HepG2 (cell line): ENCODE measurements around the gene CARMIL3. TPM values are rescaled to one million over a fixed set of nuclear protein-coding genes. Genes with fewer than 3 reads are reported as not detected.

ENCODE experiments used
- POLR2AphosphoS2 ChIP-seq: IDR thresholded peaks from 2 replicates; pipeline ENCODE4 v1.6.1; 2011; ENCODE audit warnings: low read depth, low read length, improper control_type of control experiment
- SAFB2 ChIP-seq: sonication (generic); formaldehyde crosslinking; IDR thresholded peaks from 2 replicates; pipeline ENCODE4 v1.5.1; 2020; ENCODE audit warnings: missing genetic modification reagents, low read depth, mild to moderate bottlenecking, borderline replicate concordance
- SAP130 ChIP-seq: IDR thresholded peaks from 2 replicates; pipeline ENCODE4 v1.6.1; 2016; ENCODE audit warnings: low read depth
- SP2 ChIP-seq: sonication (generic); formaldehyde crosslinking; IDR thresholded peaks from 2 replicates; pipeline ENCODE4 v1.5.1; 2020; ENCODE audit warnings: mild to moderate bottlenecking, missing genetic modification reagents
- SP5 ChIP-seq: IDR thresholded peaks from 2 replicates; pipeline ENCODE4 v1.6.1; 2016; ENCODE audit warnings: low read depth, borderline replicate concordance
- TBX3 ChIP-seq: fragments of 450-650 bp; IDR thresholded peaks from 2 replicates; pipeline ENCODE4 v1.6.1; 2017; ENCODE audit warnings: antibody characterized with exemption, mild to moderate bottlenecking, inconsistent platforms, borderline replicate concordance
- TP53 ChIP-seq: sonication (generic); formaldehyde crosslinking; conservative IDR thresholded peaks from 2 replicates; pipeline ENCODE4 v1.4.0; 2020; ENCODE audit warnings: missing genetic modification reagents
- ZBTB21 ChIP-seq: sonication (generic); formaldehyde crosslinking; IDR thresholded peaks from 2 replicates; pipeline ENCODE4 v1.4.0; 2020; ENCODE audit warnings: missing genetic modification reagents
- ZBTB42 ChIP-seq: sonication (generic); formaldehyde crosslinking; IDR thresholded peaks from 2 replicates; pipeline ENCODE4 v1.5.0; 2020; ENCODE audit warnings: mild to moderate bottlenecking, missing genetic modification reagents
- ZMYM2 ChIP-seq: sonication (generic); formaldehyde crosslinking; IDR thresholded peaks from 2 replicates; pipeline ENCODE4 v1.8.0; 2022; ENCODE audit warnings: mild to moderate bottlenecking, missing genetic modification reagents
- polyA plus RNA-seq, 8 experiments: library from polyadenylated mRNA; depleted of rRNA in 3 of 8; stranded (reverse) in 7 of 8; unstranded in 1 of 8; fragments of >200 nt; fragmentation: Illumina TruSeq in 4 of 8; extraction: Trizol in 4 of 8; gene quantifications; 2 replicates each; pipeline versions ENCODE4 v1.2.1 to v1.2.3, GENCODE V29; 2011 to 2016; ENCODE audit warnings: low read depth in 4 of 8, missing spikeins in 1 of 8, mixed read lengths in 1 of 8; ENCODE audit not compliant: insufficient read depth in 1 of 8
- total RNA-seq, 5 experiments: library from RNA; depleted of rRNA; stranded (reverse); fragments of >200 nt; fragmentation: Illumina TruSeq; extraction: Trizol; gene quantifications; 2 replicates each; pipeline ENCODE4 v1.2.3, GENCODE V29; 2016; ENCODE audit warnings: low read depth in 1 of 5
- TF ChIP-seq, protein P1 (sequence below): IDR thresholded peaks from 2 replicates; pipeline ENCODE4 v1.6.1; 2016; ENCODE audit warnings: low read depth, borderline replicate concordance
- TF ChIP-seq, protein P2 (sequence below): sonication (generic); formaldehyde crosslinking; IDR thresholded peaks from 2 replicates; pipeline ENCODE4; 2020; ENCODE audit warnings: missing genetic modification reagents, mild to moderate bottlenecking, borderline replicate concordance
- TF ChIP-seq, protein P3 (sequence below): sonication (generic); formaldehyde crosslinking; conservative IDR thresholded peaks from 2 replicates; pipeline ENCODE4 v1.4.0; 2020; ENCODE audit warnings: missing genetic modification reagents
- TF ChIP-seq, protein P4 (sequence below): IDR thresholded peaks from 2 replicates; pipeline ENCODE4 v1.4.0; 2020; ENCODE audit warnings: mild to moderate bottlenecking, missing genetic modification reagents
- TF ChIP-seq, protein P5 (sequence below): sonication (generic); formaldehyde crosslinking; IDR thresholded peaks from 2 replicates; pipeline ENCODE4 v1.4.0; 2020; ENCODE audit warnings: low read depth, mild to moderate bottlenecking, missing genetic modification reagents
- TF ChIP-seq, protein P6 (sequence below): IDR thresholded peaks from 2 replicates; pipeline ENCODE4 v1.6.1; 2016; ENCODE audit warnings: low read depth, control low read depth

CARMIL3 gene
- total and polyA plus RNA-seq, 2 of the 13 experiments (the other 11 are each of a cell fraction or from before 2014, with no cell fraction given), result 0.27 to 0.55 TPM

DNA sequence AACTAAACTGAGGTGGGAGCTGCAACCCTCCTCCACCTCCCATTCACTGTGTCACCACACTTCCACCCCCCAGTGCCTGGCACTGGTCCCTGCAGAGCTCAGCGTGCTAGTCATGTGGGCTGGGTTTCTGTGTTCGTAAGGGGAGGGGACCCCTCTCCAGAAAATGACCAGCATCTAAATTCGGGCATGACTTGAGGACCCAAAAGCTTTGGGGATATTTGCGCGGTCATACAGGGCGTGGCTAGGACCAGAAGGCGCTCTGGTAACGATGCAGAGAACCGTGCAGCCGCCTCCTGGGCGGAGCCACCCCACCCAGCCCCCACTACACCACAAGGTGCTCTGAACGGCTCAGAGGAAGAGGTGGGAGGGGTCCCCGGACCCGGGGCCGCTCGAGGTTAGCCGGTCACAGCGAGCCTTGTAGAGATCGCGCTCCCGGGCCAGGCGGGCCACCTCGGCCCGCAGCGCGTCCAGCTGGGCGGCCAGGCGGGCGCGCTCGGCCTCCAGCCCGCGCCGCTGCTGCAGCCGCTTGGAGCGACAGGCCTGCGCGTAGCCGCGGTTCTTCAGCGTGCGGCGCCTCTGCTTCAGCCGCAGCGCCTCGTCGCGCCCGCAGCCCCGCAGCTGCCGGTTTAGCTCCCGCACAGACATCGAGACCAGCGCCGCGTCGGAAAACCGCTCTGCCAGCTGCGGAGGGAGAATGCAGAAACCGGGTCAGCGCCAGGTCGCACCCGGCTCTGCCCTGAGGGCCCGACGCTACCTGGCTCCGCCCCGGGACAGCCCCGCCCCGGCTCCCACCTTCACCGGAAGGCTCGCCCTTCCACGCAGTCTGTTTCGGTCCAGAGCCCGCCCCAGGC is 29.3 kb downstream of the CARMIL3 start (continued):
- no peak; the same call in 1 of the 2 replicates for TF ChIP-seq ZBTB42 (CRISPR knock-in tag)
- TF ChIP-seq, protein P1, sequence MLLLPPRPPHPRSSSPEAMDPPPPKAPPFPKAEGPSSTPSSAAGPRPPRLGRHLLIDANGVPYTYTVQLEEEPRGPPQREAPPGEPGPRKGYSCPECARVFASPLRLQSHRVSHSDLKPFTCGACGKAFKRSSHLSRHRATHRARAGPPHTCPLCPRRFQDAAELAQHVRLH, result no peak; the same call in 1 of the 2 replicates
- TF ChIP-seq, protein P2, sequence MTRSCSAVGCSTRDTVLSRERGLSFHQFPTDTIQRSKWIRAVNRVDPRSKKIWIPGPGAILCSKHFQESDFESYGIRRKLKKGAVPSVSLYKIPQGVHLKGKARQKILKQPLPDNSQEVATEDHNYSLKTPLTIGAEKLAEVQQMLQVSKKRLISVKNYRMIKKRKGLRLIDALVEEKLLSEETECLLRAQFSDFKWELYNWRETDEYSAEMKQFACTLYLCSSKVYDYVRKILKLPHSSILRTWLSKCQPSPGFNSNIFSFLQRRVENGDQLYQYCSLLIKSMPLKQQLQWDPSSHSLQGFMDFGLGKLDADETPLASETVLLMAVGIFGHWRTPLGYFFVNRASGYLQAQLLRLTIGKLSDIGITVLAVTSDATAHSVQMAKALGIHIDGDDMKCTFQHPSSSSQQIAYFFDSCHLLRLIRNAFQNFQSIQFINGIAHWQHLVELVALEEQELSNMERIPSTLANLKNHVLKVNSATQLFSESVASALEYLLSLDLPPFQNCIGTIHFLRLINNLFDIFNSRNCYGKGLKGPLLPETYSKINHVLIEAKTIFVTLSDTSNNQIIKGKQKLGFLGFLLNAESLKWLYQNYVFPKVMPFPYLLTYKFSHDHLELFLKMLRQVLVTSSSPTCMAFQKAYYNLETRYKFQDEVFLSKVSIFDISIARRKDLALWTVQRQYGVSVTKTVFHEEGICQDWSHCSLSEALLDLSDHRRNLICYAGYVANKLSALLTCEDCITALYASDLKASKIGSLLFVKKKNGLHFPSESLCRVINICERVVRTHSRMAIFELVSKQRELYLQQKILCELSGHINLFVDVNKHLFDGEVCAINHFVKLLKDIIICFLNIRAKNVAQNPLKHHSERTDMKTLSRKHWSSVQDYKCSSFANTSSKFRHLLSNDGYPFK (CRISPR knock-in tag), result no peak
- peak; percentile 57 for TF ChIP-seq SAP130
- TF ChIP-seq SAFB2 (CRISPR knock-in tag), result no peak; the same call in 1 of the 2 replicates
- TF ChIP-seq, protein P3, sequence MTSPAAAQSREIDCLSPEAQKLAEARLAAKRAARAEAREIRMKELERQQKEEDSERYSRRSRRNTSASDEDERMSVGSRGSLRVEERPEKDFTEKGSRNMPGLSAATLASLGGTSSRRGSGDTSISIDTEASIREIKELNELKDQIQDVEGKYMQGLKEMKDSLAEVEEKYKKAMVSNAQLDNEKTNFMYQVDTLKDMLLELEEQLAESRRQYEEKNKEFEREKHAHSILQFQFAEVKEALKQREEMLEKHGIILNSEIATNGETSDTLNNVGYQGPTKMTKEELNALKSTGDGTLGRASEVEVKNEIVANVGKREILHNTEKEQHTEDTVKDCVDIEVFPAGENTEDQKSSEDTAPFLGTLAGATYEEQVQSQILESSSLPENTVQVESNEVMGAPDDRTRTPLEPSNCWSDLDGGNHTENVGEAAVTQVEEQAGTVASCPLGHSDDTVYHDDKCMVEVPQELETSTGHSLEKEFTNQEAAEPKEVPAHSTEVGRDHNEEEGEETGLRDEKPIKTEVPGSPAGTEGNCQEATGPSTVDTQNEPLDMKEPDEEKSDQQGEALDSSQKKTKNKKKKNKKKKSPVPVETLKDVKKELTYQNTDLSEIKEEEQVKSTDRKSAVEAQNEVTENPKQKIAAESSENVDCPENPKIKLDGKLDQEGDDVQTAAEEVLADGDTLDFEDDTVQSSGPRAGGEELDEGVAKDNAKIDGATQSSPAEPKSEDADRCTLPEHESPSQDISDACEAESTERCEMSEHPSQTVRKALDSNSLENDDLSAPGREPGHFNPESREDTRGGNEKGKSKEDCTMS (CRISPR knock-in tag), result no peak
- TF ChIP-seq, protein P4, sequence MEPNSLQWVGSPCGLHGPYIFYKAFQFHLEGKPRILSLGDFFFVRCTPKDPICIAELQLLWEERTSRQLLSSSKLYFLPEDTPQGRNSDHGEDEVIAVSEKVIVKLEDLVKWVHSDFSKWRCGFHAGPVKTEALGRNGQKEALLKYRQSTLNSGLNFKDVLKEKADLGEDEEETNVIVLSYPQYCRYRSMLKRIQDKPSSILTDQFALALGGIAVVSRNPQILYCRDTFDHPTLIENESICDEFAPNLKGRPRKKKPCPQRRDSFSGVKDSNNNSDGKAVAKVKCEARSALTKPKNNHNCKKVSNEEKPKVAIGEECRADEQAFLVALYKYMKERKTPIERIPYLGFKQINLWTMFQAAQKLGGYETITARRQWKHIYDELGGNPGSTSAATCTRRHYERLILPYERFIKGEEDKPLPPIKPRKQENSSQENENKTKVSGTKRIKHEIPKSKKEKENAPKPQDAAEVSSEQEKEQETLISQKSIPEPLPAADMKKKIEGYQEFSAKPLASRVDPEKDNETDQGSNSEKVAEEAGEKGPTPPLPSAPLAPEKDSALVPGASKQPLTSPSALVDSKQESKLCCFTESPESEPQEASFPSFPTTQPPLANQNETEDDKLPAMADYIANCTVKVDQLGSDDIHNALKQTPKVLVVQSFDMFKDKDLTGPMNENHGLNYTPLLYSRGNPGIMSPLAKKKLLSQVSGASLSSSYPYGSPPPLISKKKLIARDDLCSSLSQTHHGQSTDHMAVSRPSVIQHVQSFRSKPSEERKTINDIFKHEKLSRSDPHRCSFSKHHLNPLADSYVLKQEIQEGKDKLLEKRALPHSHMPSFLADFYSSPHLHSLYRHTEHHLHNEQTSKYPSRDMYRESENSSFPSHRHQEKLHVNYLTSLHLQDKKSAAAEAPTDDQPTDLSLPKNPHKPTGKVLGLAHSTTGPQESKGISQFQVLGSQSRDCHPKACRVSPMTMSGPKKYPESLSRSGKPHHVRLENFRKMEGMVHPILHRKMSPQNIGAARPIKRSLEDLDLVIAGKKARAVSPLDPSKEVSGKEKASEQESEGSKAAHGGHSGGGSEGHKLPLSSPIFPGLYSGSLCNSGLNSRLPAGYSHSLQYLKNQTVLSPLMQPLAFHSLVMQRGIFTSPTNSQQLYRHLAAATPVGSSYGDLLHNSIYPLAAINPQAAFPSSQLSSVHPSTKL (CRISPR knock-in tag), result peak; percentile 65; the same call in 1 of the 2 replicates
- TF ChIP-seq ZMYM2 (CRISPR knock-in tag), result no peak
- TF ChIP-seq SP5 (CRISPR knock-in tag), result peak; percentile 61
- no peak for TF ChIP-seq TP53 (CRISPR knock-in tag)
- TF ChIP-seq SP2 (CRISPR knock-in tag), result no peak
- TF ChIP-seq TBX3, result no peak
- TF ChIP-seq ZBTB21 (CRISPR knock-in tag), result no peak
- no peak for TF ChIP-seq POLR2AphosphoS2
- TF ChIP-seq, protein P5, sequence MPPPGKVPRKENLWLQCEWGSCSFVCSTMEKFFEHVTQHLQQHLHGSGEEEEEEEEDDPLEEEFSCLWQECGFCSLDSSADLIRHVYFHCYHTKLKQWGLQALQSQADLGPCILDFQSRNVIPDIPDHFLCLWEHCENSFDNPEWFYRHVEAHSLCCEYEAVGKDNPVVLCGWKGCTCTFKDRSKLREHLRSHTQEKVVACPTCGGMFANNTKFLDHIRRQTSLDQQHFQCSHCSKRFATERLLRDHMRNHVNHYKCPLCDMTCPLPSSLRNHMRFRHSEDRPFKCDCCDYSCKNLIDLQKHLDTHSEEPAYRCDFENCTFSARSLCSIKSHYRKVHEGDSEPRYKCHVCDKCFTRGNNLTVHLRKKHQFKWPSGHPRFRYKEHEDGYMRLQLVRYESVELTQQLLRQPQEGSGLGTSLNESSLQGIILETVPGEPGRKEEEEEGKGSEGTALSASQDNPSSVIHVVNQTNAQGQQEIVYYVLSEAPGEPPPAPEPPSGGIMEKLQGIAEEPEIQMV, result no peak
- TF ChIP-seq, protein P6, sequence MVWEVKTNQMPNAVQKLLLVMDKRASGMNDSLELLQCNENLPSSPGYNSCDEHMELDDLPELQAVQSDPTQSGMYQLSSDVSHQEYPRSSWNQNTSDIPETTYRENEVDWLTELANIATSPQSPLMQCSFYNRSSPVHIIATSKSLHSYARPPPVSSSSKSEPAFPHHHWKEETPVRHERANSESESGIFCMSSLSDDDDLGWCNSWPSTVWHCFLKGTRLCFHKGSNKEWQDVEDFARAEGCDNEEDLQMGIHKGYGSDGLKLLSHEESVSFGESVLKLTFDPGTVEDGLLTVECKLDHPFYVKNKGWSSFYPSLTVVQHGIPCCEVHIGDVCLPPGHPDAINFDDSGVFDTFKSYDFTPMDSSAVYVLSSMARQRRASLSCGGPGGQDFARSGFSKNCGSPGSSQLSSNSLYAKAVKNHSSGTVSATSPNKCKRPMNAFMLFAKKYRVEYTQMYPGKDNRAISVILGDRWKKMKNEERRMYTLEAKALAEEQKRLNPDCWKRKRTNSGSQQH (CRISPR knock-in tag), result no peak
